SK-N-SH (cell line): ENCODE results near the gene RASGRF1. TPM values are rescaled to one million over a fixed set of nuclear protein-coding genes. Genes with fewer than 3 reads are reported as not detected.

ENCODE experiments used
- CTCF ChIA-PET: fragments of 300-600, 350-600 bp; formaldehyde crosslinking; extraction: SDS; loops from one replicate; lab custom pipeline; 2021; lab: Yijun Ruan, JAX
- POLR2A ChIA-PET: fragments of 350-600 bp; sonication (Branson Sonifier 250); formaldehyde crosslinking; extraction: SDS; loops from one replicate; lab custom pipeline; 2020; ENCODE audit warnings: antibody characterized with exemption, inconsistent platforms; lab: Yijun Ruan, JAX
- DNase-seq: peaks from one replicate; pipeline ENCODE4 v3.0.0; 2012
- H2AFZ ChIP-seq: fragments of 200-600 bp; sonication (generic); 2 replicates; pipeline ENCODE4 v1.8.1; 2016; ENCODE audit warnings: antibody characterized with exemption, mild to moderate bottlenecking, low read depth
- H3F3A ChIP-seq: fragments of 200-600 bp; sonication (generic); replicated peaks from 2 replicates; pipeline ENCODE3; 2016; ENCODE audit warnings: antibody characterized with exemption, mild to moderate bottlenecking; ENCODE audit not compliant: insufficient read depth
- H3K27ac ChIP-seq, 2 experiments: fragments of 200-500 bp in 1 of 2; fragments of 200-600 bp in 1 of 2; sonication (Bioruptor generic) in 1 of 2; sonication (generic), shearing (Covaris generic) in 1 of 2; 2 replicates each; pipeline versions ENCODE4 v1.5.1 to v1.6.1; 2014 to 2016; ENCODE audit warnings: low read depth in 2 of 2, inconsistent platforms in 1 of 2, low read length in 1 of 2, mild to moderate bottlenecking in 1 of 2, mixed read lengths in 1 of 2
- H3K27me3 ChIP-seq: fragments of 200-600 bp; sonication (generic), shearing (Covaris generic); 2 replicates; pipeline ENCODE4 v1.6.1; 2016; ENCODE audit warnings: mixed run types; ENCODE audit not compliant: insufficient read depth
- H3K36me3 ChIP-seq, 2 experiments: fragments of 200-500 bp in 1 of 2; fragments of 200-600 bp in 1 of 2; sonication (Bioruptor generic) in 1 of 2; sonication (generic) in 1 of 2; replicated peaks in 1 of 2; 2 replicates each; pipeline versions ENCODE3 to v1.5.1; 2014 to 2016; ENCODE audit warnings: low read length in 1 of 2, mild to moderate bottlenecking in 1 of 2; ENCODE audit not compliant: insufficient read depth in 2 of 2, control insufficient read depth in 1 of 2
- H3K4me1 ChIP-seq, 2 experiments: fragments of 200-500 bp in 1 of 2; fragments of 200-600 bp in 1 of 2; sonication (Bioruptor generic) in 1 of 2; sonication (generic), shearing (Covaris generic) in 1 of 2; 2 replicates each; pipeline versions ENCODE4 v1.5.1 to v1.6.1; 2014 to 2016; ENCODE audit warnings: low read depth in 1 of 2, low read length in 1 of 2, mixed run types in 1 of 2; ENCODE audit not compliant: insufficient read depth in 2 of 2, control insufficient read depth in 1 of 2
- H3K4me2 ChIP-seq: fragments of 200-600 bp; sonication (generic), shearing (Covaris generic); 2 replicates; pipeline ENCODE4 v1.6.1; 2017; ENCODE audit warnings: mixed run types
- H3K4me3 ChIP-seq, 2 experiments: fragments of 200-500 bp in 1 of 2; fragments of 200-600 bp in 1 of 2; sonication (Bioruptor generic) in 1 of 2; sonication (generic), shearing (Covaris generic) in 1 of 2; 2 replicates each; pipeline versions ENCODE4 v1.5.1 to v1.8.1; 2014 to 2016; ENCODE audit warnings: low read depth in 2 of 2, inconsistent platforms in 1 of 2, low read length in 1 of 2, mild to moderate bottlenecking in 1 of 2, mixed read lengths in 1 of 2, moderate library complexity in 1 of 2
- H3K79me2 ChIP-seq: fragments of 200-600 bp; sonication (generic); 2 replicates; pipeline ENCODE4 v1.8.1; 2017; ENCODE audit warnings: mild to moderate bottlenecking; ENCODE audit not compliant: insufficient read depth
- H3K9ac ChIP-seq: fragments of 200-600 bp; sonication (generic); 2 replicates; pipeline ENCODE4 v1.6.1; 2017; ENCODE audit warnings: mixed run types
- H3K9me2 ChIP-seq: fragments of 200-600 bp; sonication (generic); 2 replicates; pipeline ENCODE4 v1.6.1; 2017; ENCODE audit warnings: mixed run types
- H3K9me3 ChIP-seq: fragments of 200-600 bp; sonication (generic); 2 replicates; pipeline ENCODE4 v1.6.1; 2017; ENCODE audit warnings: mixed run types, mild to moderate bottlenecking, moderate library complexity
- H4K20me1 ChIP-seq: fragments of 200-600 bp; sonication (generic); 2 replicates; pipeline ENCODE4 v1.6.1; 2017; ENCODE audit warnings: mild to moderate bottlenecking, mixed run types; ENCODE audit not compliant: insufficient read depth
- CHD2 ChIP-seq: fragments of 150-350 bp; IDR thresholded peaks from 2 replicates; pipeline ENCODE4 v1.6.1; 2018; ENCODE audit warnings: low read length; ENCODE audit not compliant: partially characterized antibody
- ELF1 ChIP-seq: IDR thresholded peaks from 2 replicates; pipeline ENCODE4 v1.4.0; 2012
- EP300 ChIP-seq, 2 experiments: IDR thresholded peaks; 2 replicates each; pipeline versions ENCODE4 v1.4.0 to v1.6.1; 2012; ENCODE audit warnings: borderline replicate concordance in 1 of 2, low read depth in 1 of 2, low read length in 1 of 2
- EZH2phosphoT487 ChIP-seq: fragments of 200-600 bp; sonication (generic); IDR thresholded peaks from 2 replicates; pipeline ENCODE4 v1.6.1; 2017; ENCODE audit warnings: low read depth, mixed run types, mild to moderate bottlenecking, antibody characterized with exemption, moderate library complexity, borderline replicate concordance
- FOXJ3 ChIP-seq: sonication (generic); formaldehyde crosslinking; IDR thresholded peaks from 2 replicates; pipeline ENCODE4 v1.5.1; 2020; ENCODE audit warnings: mild to moderate bottlenecking, missing genetic modification reagents
- FOXM1 ChIP-seq: IDR thresholded peaks from 2 replicates; pipeline ENCODE4 v1.4.0; 2012; ENCODE audit warnings: low read depth, mild to moderate bottlenecking
- GABPA ChIP-seq: IDR thresholded peaks from 2 replicates; pipeline ENCODE4 v1.4.0; 2012; ENCODE audit warnings: low read depth, mild to moderate bottlenecking
- GATA2 ChIP-seq: sonication (generic); formaldehyde crosslinking; IDR thresholded peaks from 2 replicates; pipeline ENCODE4 v1.5.0; 2020; ENCODE audit warnings: mild to moderate bottlenecking, missing genetic modification reagents
- JUND ChIP-seq: IDR thresholded peaks from 2 replicates; pipeline ENCODE4 v1.4.0; 2012
- MEF2A ChIP-seq: IDR thresholded peaks from 2 replicates; pipeline ENCODE4 v1.4.0; 2012; ENCODE audit warnings: low read depth, borderline replicate concordance
- MXI1 ChIP-seq: IDR thresholded peaks from 2 replicates; pipeline ENCODE4 v1.6.1; 2012; ENCODE audit warnings: mild to moderate bottlenecking, low read depth, low read length, improper control_type of control experiment
- NRF1 ChIP-seq: IDR thresholded peaks from 2 replicates; pipeline ENCODE4 v1.6.1; 2012; ENCODE audit warnings: low read depth, mild to moderate bottlenecking, low read length
- PBX3 ChIP-seq: IDR thresholded peaks from 2 replicates; pipeline ENCODE4; 2012
- POLR2AphosphoS5 ChIP-seq: IDR thresholded peaks from 2 replicates; pipeline ENCODE4 v1.6.1; 2012; ENCODE audit warnings: low read depth, low read length
- RAD21 ChIP-seq: IDR thresholded peaks from 2 replicates; pipeline ENCODE4 v1.6.1; 2012; ENCODE audit warnings: mild to moderate bottlenecking, low read length
- RFX5 ChIP-seq: IDR thresholded peaks from 2 replicates; pipeline ENCODE4 v1.6.1; 2012; ENCODE audit warnings: mild to moderate bottlenecking, improper control_type of control experiment, low read length
- RXRA ChIP-seq: IDR thresholded peaks from 2 replicates; pipeline ENCODE4 v1.4.0; 2012; ENCODE audit warnings: low read depth, mild to moderate bottlenecking, borderline replicate concordance
- SMC3 ChIP-seq: IDR thresholded peaks from 2 replicates; pipeline ENCODE4 v1.6.1; 2012; ENCODE audit warnings: low read depth, low read length, improper control_type of control experiment
- TAF1 ChIP-seq: IDR thresholded peaks from 2 replicates; pipeline ENCODE4 v1.6.1; 2012; ENCODE audit warnings: low read depth, mild to moderate bottlenecking, low read length, moderate library complexity, borderline replicate concordance
- TCF12 ChIP-seq: IDR thresholded peaks from 2 replicates; pipeline ENCODE4 v1.4.0; 2012
- TEAD4 ChIP-seq: IDR thresholded peaks from 2 replicates; pipeline ENCODE4 v1.4.0; 2012; ENCODE audit warnings: mild to moderate bottlenecking, borderline replicate concordance; ENCODE audit not compliant: insufficient read depth
- USF1 ChIP-seq: IDR thresholded peaks from 2 replicates; pipeline ENCODE4 v1.4.0; 2012; ENCODE audit warnings: low read depth, borderline replicate concordance
- YY1 ChIP-seq: IDR thresholded peaks from 2 replicates; pipeline ENCODE4 v1.4.0; 2012; ENCODE audit warnings: low read depth, mild to moderate bottlenecking
- ZBTB33 ChIP-seq: IDR thresholded peaks from 2 replicates; pipeline ENCODE4 v1.4.0; 2012; ENCODE audit warnings: low read depth, borderline replicate concordance
- WGBS: methylation state at CpG from one replicate; pipeline ENCODE4 v1.1.6; 2017; ENCODE audit warnings: low lambda C conversion rate; 5-methylcytosine and 5-hydroxymethylcytosine counted together
- polyA plus RNA-seq, 3 experiments: library from polyadenylated mRNA; depleted of rRNA; stranded (reverse); fragments of >200 nt; gene quantifications; 2 replicates each; pipeline ENCODE4 v1.2.3, GENCODE V29; 2012

RASGRF1 gene
- polyA plus RNA-seq, 1 of the 3 experiments (the other 2 are of a cell fraction), result 0.10 TPM

GRCh38 chr15:79073336-79073735, 17.2 kb downstream of the RASGRF1 start (continued):
- no peak for TF ChIP-seq PBX3
- TF ChIP-seq, all 33 proteins: peak for 0

- Histone ChIP-seq H3K4me3 (no peak overlapping the region), H3K9me2 (no peaks in the 10 kb centered on the region), H3K27me3 (no peaks in the 10 kb centered on the region), H3K79me2 (no peaks in the 10 kb centered on the region), H3F3A (no peaks in the 10 kb centered on the region), H3K4me1 (no peaks in the 10 kb centered on the region)
- CTCF ChIA-PET, result interaction anchor here (1.3 to 1.5 kb wide), 2 partner anchors 19 to 113 kb away, joined by 3 to 6 read pairs; no protein-coding TSS in a partner anchor
- no peak for DNase-seq
- WGBS, result 33% methylated on average over 3 of the region's 3 CpGs
- POLR2A ChIA-PET, result interaction anchor here (0.7 kb wide), 1 partner anchor 72 kb away, joined by 5 read pairs; no protein-coding TSS in a partner anchor
- TF ChIP-seq MEF2A (no peak), TEAD4 (no peak), MXI1 (no peak), GATA2 (CRISPR knock-in tag) (no peak), USF1 (no peak), EZH2phosphoT487 (no peak), GABPA (no peak), CHD2 (no peak), TCF12 (no peak), NRF1 (no peak), YY1 (no peak), FOXM1 (no peak), POLR2AphosphoS5 (no peak), FOXJ3 (CRISPR knock-in tag) (no peak), JUND (no peak)
- TF ChIP-seq, all 33 proteins: peak for 0
- no peak overlapping the region for H3K9ac ChIP-seq
- H3K4me2 ChIP-seq, result no peak overlapping the region
- H3K9me3 ChIP-seq, result no peaks in the 10 kb centered on the region
- H2AFZ ChIP-seq, result no peak overlapping the region
- no peaks in the 10 kb centered on the region for H3K36me3 ChIP-seq
- H4K20me1 ChIP-seq, result no peaks in the 10 kb centered on the region
- no peak overlapping the region for H3K27ac ChIP-seq
These were observed 18.7 kb downstream of the RASGRF1 start for GRCh38 chr15:79071901-79072300.

GRCh38 chr15:79068790-79069189, 21.8 kb downstream of the RASGRF1 start:
- H3K9ac ChIP-seq, result no peak overlapping the region
- CTCF ChIA-PET, result interaction anchor here (1.0 to 1.3 kb wide), 2 partner anchors 58 to 141 kb away, joined by 3 read pairs; no protein-coding TSS in a partner anchor
- H3K4me3 ChIP-seq, result no peak overlapping the region
- H3K9me3 ChIP-seq, result no peaks in the 10 kb centered on the region
- 28% methylated on average over 2 of the region's 2 CpGs for WGBS
- TF ChIP-seq SMC3 (no peak), TCF12 (no peak), RAD21 (no peak), MEF2A (no peak), TEAD4 (no peak), MXI1 (no peak), GATA2 (CRISPR knock-in tag) (no peak), ZBTB33 (no peak), RFX5 (no peak), TAF1 (no peak), PBX3 (no peak), RXRA (no peak), EP300 (IDR thresholded peaks at IDR 0.05; ENCODE audit: borderline replicate concordance in 1 of 2, low read depth in 1 of 2, low read length in 1 of 2) (no peak), ELF1 (no peak)
- H2AFZ ChIP-seq, result no peak overlapping the region
- DNase-seq, result no peak
- H4K20me1 ChIP-seq, result no peaks in the 10 kb centered on the region
- H3K79me2 ChIP-seq, result no peaks in the 10 kb centered on the region
- no peaks in the 10 kb centered on the region for H3K27me3 ChIP-seq
- no peak overlapping the region for H3K27ac ChIP-seq
- H3K9me2 ChIP-seq, result no peaks in the 10 kb centered on the region
- no peaks in the 10 kb centered on the region for H3K4me1 ChIP-seq
- no peak overlapping the region for H3K4me2 ChIP-seq
- POLR2A ChIA-PET, result no interaction called here
- no peaks in the 10 kb centered on the region for H3F3A ChIP-seq
- no peaks in the 10 kb centered on the region for H3K36me3 ChIP-seq
